Keratinocyte (primary cell): ENCODE results near the gene OR52N1.

Source experiments
- CTCF ChIP-seq, 3 experiments: IDR thresholded peaks in 1 of 3; conservative IDR thresholded peaks in 1 of 3; optimal IDR thresholded peaks in 1 of 3; 2 replicates in 2 of 3; 3 replicates in 1 of 3; pipeline versions ENCODE3 to v1.5.1; 2011; ENCODE audit warnings: low read length in 3 of 3, mild to moderate bottlenecking in 3 of 3, moderate library complexity in 2 of 3, control low read depth in 1 of 3, inconsistent platforms in 1 of 3; ENCODE audit not compliant: insufficient read depth in 2 of 3; ENCODE audit errors: extremely low read depth in 1 of 3
- EZH2 ChIP-seq: IDR thresholded peaks from one replicate; pipeline ENCODE4 v1.6.1; 2012; ENCODE audit warnings: inconsistent platforms, mild to moderate bottlenecking, low read length, moderate library complexity

GRCh38 chr11:5815534-5815933 lies 24.5 kb upstream of the OR52N1 start:
- no peak for TF ChIP-seq CTCF (optimal IDR thresholded peaks at IDR 0.05 in 1 of 3, IDR thresholded peaks at IDR 0.05 in 1 of 3, conservative IDR thresholded peaks at IDR 0.05 in 1 of 3; ENCODE audit: extremely low read depth in 1 of 3, insufficient read depth in 2 of 3, low read length in 3 of 3)
- TF ChIP-seq EZH2: no peak
